K562 (cell line): ENCODE measurements around the gene LRRC26. TPM values are rescaled to one million over a fixed set of nuclear protein-coding genes. Genes with fewer than 3 reads are reported as not detected.

ENCODE experiments used
- ARHGAP35 ChIP-seq: fragments of 450-650 bp; IDR thresholded peaks from 2 replicates; pipeline ENCODE4 v1.6.1; 2018; ENCODE audit not compliant: partially characterized antibody
- BCL6 ChIP-seq: fragments of 250-450 bp; sonication (Bioruptor Pico); IDR thresholded peaks from 2 replicates; pipeline ENCODE4 v1.4.0; 2020
- BRF1 ChIP-seq: IDR thresholded peaks from 3 replicates; pipeline ENCODE4 v1.6.1; 2011; ENCODE audit warnings: borderline replicate concordance, mild to moderate bottlenecking; ENCODE audit not compliant: insufficient read length; ENCODE audit errors: extremely low read depth
- EZH2 ChIP-seq: IDR thresholded peaks from 2 replicates; pipeline ENCODE4 v1.6.1; 2012; ENCODE audit warnings: low read depth, mild to moderate bottlenecking, inconsistent platforms, low read length, borderline replicate concordance
- FOXA1 ChIP-seq: fragments of 450-650 bp; IDR thresholded peaks from 2 replicates; pipeline ENCODE4 v1.6.1; 2016; ENCODE audit warnings: mild to moderate bottlenecking, borderline replicate concordance
- HDAC2 ChIP-seq: fragments of 450-650 bp; IDR thresholded peaks from 2 replicates; pipeline ENCODE4 v1.6.1; 2016; ENCODE audit warnings: mild to moderate bottlenecking
- TCF7L2 ChIP-seq: fragments of 150-350 bp; IDR thresholded peaks from 2 replicates; pipeline ENCODE4 v1.6.1; 2016; ENCODE audit warnings: low read depth, mild to moderate bottlenecking, low read length, moderate library complexity
- TSC22D4 ChIP-seq: fragments of 450-650 bp; IDR thresholded peaks from 2 replicates; pipeline ENCODE4 v1.6.1; 2016; ENCODE audit warnings: missing genetic modification characterization, missing biosample characterization, control low read depth
- ZNF766 ChIP-seq: fragments of 200-800 bp; sonication (Bioruptor generic); conservative IDR thresholded peaks from 2 replicates; pipeline ENCODE4 v1.6.1; 2016; ENCODE audit warnings: missing genetic modification characterization, missing compliant biosample characterization
- polyA plus RNA-seq, 8 experiments: library from polyadenylated mRNA; depleted of rRNA in 4 of 8; stranded (reverse) in 5 of 8; unstranded in 3 of 8; fragments of >200 nt; fragmentation: Nextera tagmentation in 2 of 8; fragmentation: Illumina TruSeq in 1 of 8; extraction: Ambion mirVana in 2 of 8; extraction: Trizol in 1 of 8; gene quantifications; 2 replicates each; pipeline versions ENCODE4 v1.2.1 to v1.2.3, GENCODE V29; 2011 to 2014; ENCODE audit warnings: inconsistent platforms in 1 of 8, missing spikeins in 1 of 8
- total RNA-seq, 7 experiments: library from RNA; depleted of rRNA in 6 of 7; stranded (reverse); fragments of >200 nt in 6 of 7; fragmentation: Illumina TruSeq in 2 of 7; extraction: Trizol in 2 of 7; gene quantifications; 2 replicates each; pipeline versions ENCODE4 v1.2.1 to v1.2.3, GENCODE V29; 2011 to 2021; ENCODE audit warnings: low replicate concordance in 1 of 7
- TF ChIP-seq, protein P1 (sequence below): fragments of 450-650 bp; IDR thresholded peaks from 2 replicates; pipeline ENCODE4 v1.6.1; 2016; ENCODE audit warnings: low read depth
- TF ChIP-seq, protein P2 (sequence below), 2 experiments: fragments of 450-650 bp in 1 of 2; sonication (generic) in 1 of 2; formaldehyde crosslinking; conservative IDR thresholded peaks; 2 replicates each; pipeline versions ENCODE4 v1.4.0 to v1.8.1; 2020 to 2022; ENCODE audit warnings: mild to moderate bottlenecking in 1 of 2, missing genetic modification reagents in 1 of 2
- TF ChIP-seq, protein P3 (sequence below): fragments of 450-650 bp; IDR thresholded peaks from 2 replicates; pipeline ENCODE4 v1.6.1; 2016; ENCODE audit warnings: borderline replicate concordance
- TF ChIP-seq, protein P4 (sequence below): fragments of 450-650 bp; formaldehyde crosslinking; IDR thresholded peaks from 2 replicates; pipeline ENCODE4 v1.4.0; 2020; ENCODE audit warnings: mild to moderate bottlenecking, moderate library complexity
- TF ChIP-seq, protein P5 (sequence below): fragments of 200-400 bp; formaldehyde crosslinking; IDR thresholded peaks from 2 replicates; pipeline ENCODE4 v1.6.1; 2017; ENCODE audit warnings: mild to moderate bottlenecking, low read depth, low read length, moderate library complexity

Gene LRRC26
- total and polyA plus RNA-seq, 9 of the 15 experiments (the other 6 are each of a cell fraction or from before 2014, with no cell fraction given), result not detected

DNA sequence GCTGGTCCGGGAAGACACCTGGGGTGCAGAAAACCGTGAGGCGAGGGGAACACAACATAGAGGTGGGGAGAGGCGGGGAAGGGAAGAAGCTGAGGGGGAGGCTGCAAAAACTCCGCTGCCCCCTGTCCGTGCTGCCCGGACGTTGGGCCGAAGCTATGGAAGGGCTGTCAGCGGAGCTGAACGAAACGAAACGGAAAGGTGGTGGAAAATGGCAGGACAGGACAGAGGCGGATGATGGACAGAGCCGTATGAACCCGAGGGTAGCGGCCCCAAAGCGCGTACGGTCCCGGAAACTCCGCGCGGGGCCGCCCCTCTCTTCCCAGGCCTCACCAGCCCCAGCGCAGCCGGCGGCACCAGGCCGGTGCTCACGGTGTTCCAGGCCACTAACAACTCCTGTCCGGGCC, 18.2 kb upstream of the LRRC26 start (continued):
- TF ChIP-seq, protein P1, sequence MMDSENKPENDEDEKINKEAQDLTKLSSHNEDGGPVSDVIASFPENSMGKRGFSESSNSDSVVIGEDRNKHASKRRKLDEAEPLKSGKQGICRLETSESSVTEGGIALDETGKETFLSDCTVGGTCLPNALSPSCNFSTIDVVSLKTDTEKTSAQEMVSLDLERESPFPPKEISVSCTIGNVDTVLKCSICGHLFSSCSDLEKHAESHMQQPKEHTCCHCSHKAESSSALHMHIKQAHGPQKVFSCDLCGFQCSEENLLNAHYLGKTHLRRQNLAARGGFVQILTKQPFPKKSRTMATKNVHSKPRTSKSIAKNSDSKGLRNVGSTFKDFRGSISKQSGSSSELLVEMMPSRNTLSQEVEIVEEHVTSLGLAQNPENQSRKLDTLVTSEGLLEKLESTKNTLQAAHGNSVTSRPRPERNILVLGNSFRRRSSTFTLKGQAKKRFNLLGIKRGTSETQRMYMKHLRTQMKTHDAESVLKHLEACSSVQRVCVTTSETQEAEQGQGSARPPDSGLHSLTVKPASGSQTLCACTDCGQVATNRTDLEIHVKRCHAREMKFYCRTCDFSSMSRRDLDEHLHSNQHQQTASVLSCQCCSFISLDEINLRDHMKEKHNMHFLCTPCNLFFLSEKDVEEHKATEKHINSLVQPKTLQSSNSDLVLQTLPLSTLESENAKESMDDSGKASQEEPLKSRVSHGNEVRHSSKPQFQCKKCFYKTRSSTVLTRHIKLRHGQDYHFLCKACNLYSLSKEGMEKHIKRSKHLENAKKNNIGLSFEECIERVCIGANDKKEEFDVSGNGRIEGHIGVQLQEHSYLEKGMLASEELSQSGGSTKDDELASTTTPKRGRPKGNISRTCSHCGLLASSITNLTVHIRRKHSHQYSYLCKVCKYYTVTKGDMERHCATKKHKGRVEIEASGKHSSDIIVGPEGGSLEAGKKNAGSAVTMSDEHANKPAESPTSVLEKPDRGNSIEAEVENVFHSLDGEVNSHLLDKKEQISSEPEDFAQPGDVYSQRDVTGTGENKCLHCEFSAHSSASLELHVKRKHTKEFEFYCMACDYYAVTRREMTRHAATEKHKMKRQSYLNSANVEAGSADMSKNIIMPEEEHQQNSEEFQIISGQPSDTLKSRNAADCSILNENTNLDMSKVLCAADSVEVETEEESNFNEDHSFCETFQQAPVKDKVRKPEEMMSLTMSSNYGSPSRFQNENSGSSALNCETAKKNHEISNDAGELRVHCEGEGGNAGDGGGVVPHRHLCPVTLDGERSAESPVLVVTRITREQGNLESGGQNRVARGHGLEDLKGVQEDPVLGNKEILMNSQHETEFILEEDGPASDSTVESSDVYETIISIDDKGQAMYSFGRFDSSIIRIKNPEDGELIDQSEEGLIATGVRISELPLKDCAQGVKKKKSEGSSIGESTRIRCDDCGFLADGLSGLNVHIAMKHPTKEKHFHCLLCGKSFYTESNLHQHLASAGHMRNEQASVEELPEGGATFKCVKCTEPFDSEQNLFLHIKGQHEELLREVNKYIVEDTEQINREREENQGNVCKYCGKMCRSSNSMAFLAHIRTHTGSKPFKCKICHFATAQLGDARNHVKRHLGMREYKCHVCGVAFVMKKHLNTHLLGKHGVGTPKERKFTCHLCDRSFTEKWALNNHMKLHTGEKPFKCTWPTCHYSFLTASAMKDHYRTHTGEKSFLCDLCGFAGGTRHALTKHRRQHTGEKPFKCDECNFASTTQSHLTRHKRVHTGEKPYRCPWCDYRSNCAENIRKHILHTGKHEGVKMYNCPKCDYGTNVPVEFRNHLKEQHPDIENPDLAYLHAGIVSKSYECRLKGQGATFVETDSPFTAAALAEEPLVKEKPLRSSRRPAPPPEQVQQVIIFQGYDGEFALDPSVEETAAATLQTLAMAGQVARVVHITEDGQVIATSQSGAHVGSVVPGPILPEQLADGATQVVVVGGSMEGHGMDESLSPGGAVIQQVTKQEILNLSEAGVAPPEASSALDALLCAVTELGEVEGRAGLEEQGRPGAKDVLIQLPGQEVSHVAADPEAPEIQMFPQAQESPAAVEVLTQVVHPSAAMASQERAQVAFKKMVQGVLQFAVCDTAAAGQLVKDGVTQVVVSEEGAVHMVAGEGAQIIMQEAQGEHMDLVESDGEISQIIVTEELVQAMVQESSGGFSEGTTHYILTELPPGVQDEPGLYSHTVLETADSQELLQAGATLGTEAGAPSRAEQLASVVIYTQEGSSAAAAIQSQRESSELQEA, result no peak
- TF ChIP-seq TSC22D4 (tag) (no peak), TCF7L2 (no peak), HDAC2 (0 out of 2 replicates have a peak, but pooled peaks have one; percentile 37), ARHGAP35 (no peak), EZH2 (no peak), ZNF766 (CRISPR knock-in tag) (no peak), FOXA1 (no peak), BRF1 (no peak), BCL6 (CRISPR knock-in tag) (no peak)
- TF ChIP-seq, protein P2, sequence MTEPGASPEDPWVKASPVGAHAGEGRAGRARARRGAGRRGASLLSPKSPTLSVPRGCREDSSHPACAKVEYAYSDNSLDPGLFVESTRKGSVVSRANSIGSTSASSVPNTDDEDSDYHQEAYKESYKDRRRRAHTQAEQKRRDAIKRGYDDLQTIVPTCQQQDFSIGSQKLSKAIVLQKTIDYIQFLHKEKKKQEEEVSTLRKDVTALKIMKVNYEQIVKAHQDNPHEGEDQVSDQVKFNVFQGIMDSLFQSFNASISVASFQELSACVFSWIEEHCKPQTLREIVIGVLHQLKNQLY (CRISPR knock-in tag; conservative IDR thresholded peaks at IDR 0.05), result no peak
- TF ChIP-seq, protein P3, sequence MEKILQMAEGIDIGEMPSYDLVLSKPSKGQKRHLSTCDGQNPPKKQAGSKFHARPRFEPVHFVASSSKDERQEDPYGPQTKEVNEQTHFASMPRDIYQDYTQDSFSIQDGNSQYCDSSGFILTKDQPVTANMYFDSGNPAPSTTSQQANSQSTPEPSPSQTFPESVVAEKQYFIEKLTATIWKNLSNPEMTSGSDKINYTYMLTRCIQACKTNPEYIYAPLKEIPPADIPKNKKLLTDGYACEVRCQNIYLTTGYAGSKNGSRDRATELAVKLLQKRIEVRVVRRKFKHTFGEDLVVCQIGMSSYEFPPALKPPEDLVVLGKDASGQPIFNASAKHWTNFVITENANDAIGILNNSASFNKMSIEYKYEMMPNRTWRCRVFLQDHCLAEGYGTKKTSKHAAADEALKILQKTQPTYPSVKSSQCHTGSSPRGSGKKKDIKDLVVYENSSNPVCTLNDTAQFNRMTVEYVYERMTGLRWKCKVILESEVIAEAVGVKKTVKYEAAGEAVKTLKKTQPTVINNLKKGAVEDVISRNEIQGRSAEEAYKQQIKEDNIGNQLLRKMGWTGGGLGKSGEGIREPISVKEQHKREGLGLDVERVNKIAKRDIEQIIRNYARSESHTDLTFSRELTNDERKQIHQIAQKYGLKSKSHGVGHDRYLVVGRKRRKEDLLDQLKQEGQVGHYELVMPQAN, result peak; percentile 92
- TF ChIP-seq, protein P4, sequence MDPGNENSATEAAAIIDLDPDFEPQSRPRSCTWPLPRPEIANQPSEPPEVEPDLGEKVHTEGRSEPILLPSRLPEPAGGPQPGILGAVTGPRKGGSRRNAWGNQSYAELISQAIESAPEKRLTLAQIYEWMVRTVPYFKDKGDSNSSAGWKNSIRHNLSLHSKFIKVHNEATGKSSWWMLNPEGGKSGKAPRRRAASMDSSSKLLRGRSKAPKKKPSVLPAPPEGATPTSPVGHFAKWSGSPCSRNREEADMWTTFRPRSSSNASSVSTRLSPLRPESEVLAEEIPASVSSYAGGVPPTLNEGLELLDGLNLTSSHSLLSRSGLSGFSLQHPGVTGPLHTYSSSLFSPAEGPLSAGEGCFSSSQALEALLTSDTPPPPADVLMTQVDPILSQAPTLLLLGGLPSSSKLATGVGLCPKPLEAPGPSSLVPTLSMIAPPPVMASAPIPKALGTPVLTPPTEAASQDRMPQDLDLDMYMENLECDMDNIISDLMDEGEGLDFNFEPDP (CRISPR knock-in tag), result peak; percentile 78; the same call in 1 of the 2 replicates
- TF ChIP-seq, protein P5, sequence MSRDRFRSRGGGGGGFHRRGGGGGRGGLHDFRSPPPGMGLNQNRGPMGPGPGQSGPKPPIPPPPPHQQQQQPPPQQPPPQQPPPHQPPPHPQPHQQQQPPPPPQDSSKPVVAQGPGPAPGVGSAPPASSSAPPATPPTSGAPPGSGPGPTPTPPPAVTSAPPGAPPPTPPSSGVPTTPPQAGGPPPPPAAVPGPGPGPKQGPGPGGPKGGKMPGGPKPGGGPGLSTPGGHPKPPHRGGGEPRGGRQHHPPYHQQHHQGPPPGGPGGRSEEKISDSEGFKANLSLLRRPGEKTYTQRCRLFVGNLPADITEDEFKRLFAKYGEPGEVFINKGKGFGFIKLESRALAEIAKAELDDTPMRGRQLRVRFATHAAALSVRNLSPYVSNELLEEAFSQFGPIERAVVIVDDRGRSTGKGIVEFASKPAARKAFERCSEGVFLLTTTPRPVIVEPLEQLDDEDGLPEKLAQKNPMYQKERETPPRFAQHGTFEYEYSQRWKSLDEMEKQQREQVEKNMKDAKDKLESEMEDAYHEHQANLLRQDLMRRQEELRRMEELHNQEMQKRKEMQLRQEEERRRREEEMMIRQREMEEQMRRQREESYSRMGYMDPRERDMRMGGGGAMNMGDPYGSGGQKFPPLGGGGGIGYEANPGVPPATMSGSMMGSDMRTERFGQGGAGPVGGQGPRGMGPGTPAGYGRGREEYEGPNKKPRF, result no peak
